DOHH2 (cell line): Measurements from ENCODE around the gene MAPKAPK2.
"Not testable (repeated sequence)": the region's sequence is repeated elsewhere in the genome, so short reads cannot be mapped to it uniquely, and the experiment has no call there.

Experiments used
- CTCF ChIP-seq: fragments of 200-600 bp; sonication (generic); IDR thresholded peaks from one replicate; pipeline ENCODE4 v1.5.1; 2014; ENCODE audit warnings: antibody characterized with exemption, mild to moderate bottlenecking, low read depth, low read length; ENCODE audit not compliant: poor library complexity, severe bottlenecking
- EZH2phosphoT487 ChIP-seq: fragments of 200-600 bp; sonication (generic); IDR thresholded peaks from 2 replicates; pipeline ENCODE4 v1.6.1; 2017; ENCODE audit warnings: borderline replicate concordance, mild to moderate bottlenecking, antibody characterized with exemption, low read length, moderate library complexity, mixed read lengths

GRCh38 chr1:206765771-206766170 is 81.1 kb downstream of the MAPKAPK2 start:
- TF ChIP-seq CTCF, EZH2phosphoT487: not testable (repeated sequence)
